OCI-LY3 (cell line): ENCODE results near the gene CPT1A.

ENCODE experiments used
- H2AFZ ChIP-seq: fragments of 200-600, 300-600 bp; shearing (Covaris generic); 2 replicates; pipeline ENCODE4 v1.6.0; 2014; ENCODE audit warnings: antibody characterized with exemption, low read depth, low read length
- H3K27ac ChIP-seq: fragments of 200-600, 300-600 bp; sonication (generic); 2 replicates; pipeline ENCODE4 v1.5.1; 2014; ENCODE audit warnings: mild to moderate bottlenecking, low read length, moderate library complexity, mixed read lengths
- H3K27me3 ChIP-seq: fragments of 200-600, 300-600 bp; sonication (generic); 2 replicates; pipeline ENCODE4 v1.6.1; 2014; ENCODE audit warnings: low read depth, low read length, mixed read lengths
- H3K36me3 ChIP-seq: fragments of 200-600, 300-600 bp; sonication (generic); replicated peaks from 2 replicates; pipeline ENCODE3; 2014; ENCODE audit warnings: low read depth, low read length, mixed read lengths
- H3K4me1 ChIP-seq: fragments of 300-600, 200-600 bp; sonication (generic); 2 replicates; pipeline ENCODE4 v1.6.1; 2014; ENCODE audit warnings: low read length, mixed read lengths
- H3K4me2 ChIP-seq: fragments of 200-600, 300-600 bp; sonication (generic); 2 replicates; pipeline ENCODE4 v1.6.1; 2014; ENCODE audit warnings: low read length, mixed read lengths
- H3K4me3 ChIP-seq: fragments of 300-600, 200-600 bp; sonication (generic); 2 replicates; pipeline ENCODE4 v1.5.1; 2014; ENCODE audit warnings: antibody characterized with exemption, mild to moderate bottlenecking, low read length, moderate library complexity
- H3K79me2 ChIP-seq: fragments of 300-600, 200-600 bp; shearing (Covaris generic); 2 replicates; pipeline ENCODE4 v1.6.1; 2014; ENCODE audit warnings: mild to moderate bottlenecking, low read length, mixed read lengths
- H3K9ac ChIP-seq: fragments of 300-600, 200-600 bp; shearing (Covaris generic); 2 replicates; pipeline ENCODE4 v1.6.0; 2014; ENCODE audit warnings: mild to moderate bottlenecking, low read length, moderate library complexity
- H3K9me3 ChIP-seq: fragments of 200-600, 300-600 bp; shearing (Covaris generic); 2 replicates; pipeline ENCODE4 v1.6.1; 2014; ENCODE audit warnings: low read length, mixed read lengths; ENCODE audit not compliant: insufficient read depth
- H4K20me1 ChIP-seq: fragments of 200-600, 300-600 bp; sonication (generic); 2 replicates; pipeline ENCODE4 v1.6.1; 2016; ENCODE audit warnings: low read length, mixed read lengths; ENCODE audit not compliant: insufficient read depth
- EZH2phosphoT487 ChIP-seq: fragments of 200-600 bp; shearing (Covaris generic); IDR thresholded peaks from 2 replicates; pipeline ENCODE4 v1.6.1; 2018; ENCODE audit warnings: antibody characterized with exemption, mixed run types, low read depth
- TF ChIP-seq, protein P1 (sequence below): fragments of 200-600, 300-600 bp; sonication (generic); IDR thresholded peaks from 2 replicates; pipeline ENCODE4 v1.5.1; 2014; ENCODE audit warnings: antibody characterized with exemption, low read length, low read depth

CPT1A gene

GRCh38 chr11:68852628-68853027, 10.9 kb upstream of the CPT1A start:
- TF ChIP-seq EZH2phosphoT487: no peak
- TF ChIP-seq, protein P1, sequence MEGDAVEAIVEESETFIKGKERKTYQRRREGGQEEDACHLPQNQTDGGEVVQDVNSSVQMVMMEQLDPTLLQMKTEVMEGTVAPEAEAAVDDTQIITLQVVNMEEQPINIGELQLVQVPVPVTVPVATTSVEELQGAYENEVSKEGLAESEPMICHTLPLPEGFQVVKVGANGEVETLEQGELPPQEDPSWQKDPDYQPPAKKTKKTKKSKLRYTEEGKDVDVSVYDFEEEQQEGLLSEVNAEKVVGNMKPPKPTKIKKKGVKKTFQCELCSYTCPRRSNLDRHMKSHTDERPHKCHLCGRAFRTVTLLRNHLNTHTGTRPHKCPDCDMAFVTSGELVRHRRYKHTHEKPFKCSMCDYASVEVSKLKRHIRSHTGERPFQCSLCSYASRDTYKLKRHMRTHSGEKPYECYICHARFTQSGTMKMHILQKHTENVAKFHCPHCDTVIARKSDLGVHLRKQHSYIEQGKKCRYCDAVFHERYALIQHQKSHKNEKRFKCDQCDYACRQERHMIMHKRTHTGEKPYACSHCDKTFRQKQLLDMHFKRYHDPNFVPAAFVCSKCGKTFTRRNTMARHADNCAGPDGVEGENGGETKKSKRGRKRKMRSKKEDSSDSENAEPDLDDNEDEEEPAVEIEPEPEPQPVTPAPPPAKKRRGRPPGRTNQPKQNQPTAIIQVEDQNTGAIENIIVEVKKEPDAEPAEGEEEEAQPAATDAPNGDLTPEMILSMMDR: no peak
- Histone ChIP-seq H4K20me1 (no peaks in the 10 kb centered on the region), H3K27ac (no peak overlapping the region), H3K79me2 (no peaks in the 10 kb centered on the region), H3K4me3 (no peak overlapping the region), H3K4me1 (no peaks in the 10 kb centered on the region), H2AFZ (no peak overlapping the region), H3K4me2 (no peak overlapping the region), H3K9me3 (no peaks in the 10 kb centered on the region), H3K9ac (no peak overlapping the region), H3K36me3 (no peaks in the 10 kb centered on the region), H3K27me3 (peaks cover 11% of the 10 kb centered on the region; the same call in 1 of the 2 replicates)

- Histone ChIP-seq H3K4me3 (no peak overlapping the region), H3K27me3 (peaks cover 19% of the 10 kb centered on the region), H3K4me1 (peaks cover 2% of the 10 kb centered on the region; the same call in 1 of the 2 replicates), H3K79me2 (no peaks in the 10 kb centered on the region), H3K9ac (no peak overlapping the region), H3K36me3 (no peaks in the 10 kb centered on the region), H2AFZ (no peak overlapping the region), H3K9me3 (no peaks in the 10 kb centered on the region), H3K27ac (no peak overlapping the region), H4K20me1 (no peaks in the 10 kb centered on the region), H3K4me2 (no peak overlapping the region)
- TF ChIP-seq, protein P1: no peak
- TF ChIP-seq EZH2phosphoT487: no peak
These were observed 6.7 kb upstream of the CPT1A start for GRCh38 chr11:68848429-68848828.

- H3K79me2 ChIP-seq: no peaks in the 10 kb centered on the region
These were observed 5.7 kb upstream of the CPT1A start for GRCh38 chr11:68847395-68847794.

DNA sequence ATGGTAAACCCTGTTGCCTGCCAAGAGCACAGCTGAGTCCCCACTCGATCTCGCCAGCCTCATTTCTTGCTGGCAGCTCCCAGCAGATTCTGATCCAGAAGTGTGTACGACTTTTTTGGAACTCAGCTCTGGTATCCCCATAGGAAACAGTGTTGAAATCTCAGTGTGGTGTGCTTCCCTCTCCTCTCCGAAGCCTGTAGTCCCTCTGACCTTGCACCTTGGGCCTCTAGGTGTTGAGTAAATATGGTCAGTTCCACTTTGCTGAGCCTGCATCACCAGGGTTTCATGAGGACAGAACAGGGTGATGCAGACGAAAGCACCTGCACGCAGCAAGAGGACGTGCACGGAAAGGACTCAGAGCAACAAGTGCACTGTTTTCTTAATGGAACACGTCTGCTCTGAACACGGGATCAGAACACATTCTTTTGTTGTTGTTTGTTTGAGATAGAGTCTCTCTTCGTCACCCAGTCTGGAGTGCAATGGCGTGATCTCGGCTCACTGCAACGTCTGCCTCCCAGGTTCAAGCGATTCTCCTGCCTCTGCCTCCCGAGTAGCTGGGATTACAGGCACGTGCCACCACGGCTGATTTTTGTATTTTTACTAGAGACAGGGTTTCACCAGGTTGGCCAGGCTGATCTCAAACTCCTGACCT, 3.8 kb upstream of the CPT1A start:
- no peaks in the 10 kb centered on the region for H4K20me1 ChIP-seq
- H3K27me3 ChIP-seq: peaks cover 41% of the 10 kb centered on the region
- no peaks in the 10 kb centered on the region for H3K36me3 ChIP-seq
- no peak overlapping the region for H3K27ac ChIP-seq
- TF ChIP-seq EZH2phosphoT487: no peak
- TF ChIP-seq, protein P1: no peak
- H3K4me1 ChIP-seq: peaks cover 12% of the 10 kb centered on the region
- H3K79me2 ChIP-seq: no peaks in the 10 kb centered on the region
- no peak overlapping the region for H3K4me2 ChIP-seq
- H2AFZ ChIP-seq: no peak overlapping the region
- H3K4me3 ChIP-seq: no peak overlapping the region
- H3K9ac ChIP-seq: no peak overlapping the region
- no peaks in the 10 kb centered on the region for H3K9me3 ChIP-seq

More at GRCh38 chr11:68847395-68847794, 5.7 kb upstream of the CPT1A start:
- H3K4me3 ChIP-seq: no peak overlapping the region
- no peak overlapping the region for H3K27ac ChIP-seq
- peaks cover 7% of the 10 kb centered on the region; the same call in 1 of the 2 replicates for H3K4me1 ChIP-seq
- no peak overlapping the region for H3K9ac ChIP-seq
- peaks cover 29% of the 10 kb centered on the region for H3K27me3 ChIP-seq
- no peaks in the 10 kb centered on the region for H3K36me3 ChIP-seq
- no peak overlapping the region for H3K4me2 ChIP-seq
- no peak overlapping the region for H2AFZ ChIP-seq
- no peaks in the 10 kb centered on the region for H4K20me1 ChIP-seq
- no peaks in the 10 kb centered on the region for H3K9me3 ChIP-seq
- TF ChIP-seq, protein P1: no peak
- TF ChIP-seq EZH2phosphoT487: no peak
